Measurements from ENCODE around the gene MRPL36.
A peak's percentile ranks its signal among the peaks of the same experiment; 100 is the strongest.

Gene MRPL36

DNA sequence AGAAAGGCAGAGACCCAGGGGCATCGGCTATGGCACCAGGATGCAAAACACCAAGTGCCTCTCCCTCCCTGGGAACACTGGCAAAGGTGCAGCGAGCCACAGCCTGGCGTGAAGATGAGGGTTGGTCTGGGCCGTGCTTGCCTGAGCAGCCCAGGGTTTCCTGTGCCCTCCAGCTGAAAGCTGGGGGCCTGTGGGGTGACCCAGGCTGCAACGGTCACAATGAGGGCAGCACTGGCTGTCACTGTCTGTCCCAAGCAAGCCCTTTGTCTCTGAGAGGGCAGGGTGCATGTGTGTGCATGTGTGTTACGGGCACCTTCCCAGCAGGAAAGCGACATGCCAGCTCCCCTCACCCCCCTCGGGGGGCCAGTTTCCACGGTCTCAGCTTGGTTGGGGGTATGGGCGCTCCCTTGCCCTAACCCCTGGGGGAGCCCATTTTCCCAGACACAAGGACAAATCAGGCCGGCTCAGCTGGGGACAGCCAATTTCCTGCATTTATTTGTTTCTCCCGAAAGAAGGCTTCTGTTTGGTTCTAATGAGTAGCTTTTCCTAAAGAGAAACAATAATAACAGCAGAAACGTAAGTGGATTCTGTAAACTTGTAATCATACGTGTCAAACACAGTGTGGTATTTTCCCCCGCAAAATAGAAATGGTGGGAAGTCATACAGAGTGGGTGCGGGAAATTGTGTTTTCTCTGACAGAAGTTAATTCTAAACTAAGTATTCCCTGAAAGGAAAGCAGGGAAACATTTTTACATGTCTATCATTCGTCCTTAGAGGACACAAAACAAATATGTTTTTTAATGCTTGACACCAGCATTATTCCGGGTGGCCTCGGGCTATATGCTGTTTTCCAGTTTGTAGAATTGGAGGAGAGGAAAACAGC lies 21.3 kb downstream of the MRPL36 start:
- FAIRE-seq (no peak), DNase-seq (ENCODE audit: insufficient read length, low spot score) (no peak)
- TF ChIP-seq POU2F2 (IDR thresholded peaks at IDR 0.05; ENCODE audit: low read depth, low read length): no peak
- no peak for TF ChIP-seq SPI1 (IDR thresholded peaks at IDR 0.05; ENCODE audit: low read depth, low read length)
- no peak for TF ChIP-seq POLR2A (IDR thresholded peaks at IDR 0.05; ENCODE audit: low read depth, low read length)
- TF ChIP-seq PAX5 (IDR thresholded peaks at IDR 0.05; ENCODE audit: insufficient read depth, low read length, severe bottlenecking): no peak
- no peak for TF ChIP-seq POLR2AphosphoS5 (IDR thresholded peaks at IDR 0.05; ENCODE audit: low read depth, low read length)
- TF ChIP-seq TAF1 (IDR thresholded peaks at IDR 0.05; ENCODE audit: low read depth, low read length): no peak

DNA sequence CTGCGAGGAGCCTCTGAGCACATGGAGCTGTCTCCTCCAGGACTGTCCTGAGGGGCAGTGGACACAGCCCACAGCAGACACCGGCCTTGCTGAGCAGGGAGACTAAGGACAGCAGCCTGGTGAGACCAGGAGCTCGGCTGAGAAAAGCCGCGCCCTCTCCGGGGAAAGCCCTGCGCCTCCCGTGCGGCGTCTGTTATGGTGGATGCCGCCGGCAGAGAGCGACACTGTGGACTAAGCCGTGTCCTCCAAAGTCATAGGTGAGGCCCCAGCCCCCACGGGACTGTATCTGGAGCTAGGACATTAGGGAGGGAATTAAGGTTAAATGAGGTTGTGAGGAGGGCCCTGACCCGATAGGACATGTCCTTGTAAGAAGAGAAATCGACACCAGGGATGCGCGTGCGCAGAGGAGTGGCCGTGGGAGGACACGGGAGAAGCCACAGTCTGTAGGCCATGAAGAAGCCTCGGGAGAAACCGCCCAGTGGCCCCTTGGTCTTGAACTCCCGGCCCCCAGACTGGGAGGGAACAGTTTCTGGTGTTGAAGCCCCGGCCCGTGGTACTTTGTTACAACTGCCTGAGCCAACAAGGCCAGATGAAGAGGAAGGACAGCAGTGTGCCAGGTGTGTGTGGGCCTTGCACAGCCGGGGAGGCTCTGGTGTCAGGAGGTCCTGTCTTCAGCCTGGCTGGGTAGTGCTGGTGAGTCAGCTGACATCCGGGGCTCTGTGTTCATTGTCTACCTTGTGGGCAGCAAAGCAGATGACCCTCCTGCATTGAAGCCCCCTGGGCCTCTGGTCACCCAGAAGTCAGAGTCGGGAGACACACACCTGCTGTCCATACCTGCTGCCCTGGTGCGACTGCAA lies 22.1 kb downstream of the MRPL36 start:
- TF ChIP-seq PAX5 (IDR thresholded peaks at IDR 0.05; ENCODE audit: insufficient read depth, low read length, severe bottlenecking) (no peak), SPI1 (IDR thresholded peaks at IDR 0.05; ENCODE audit: low read depth, low read length) (no peak), POLR2A (IDR thresholded peaks at IDR 0.05; ENCODE audit: low read depth, low read length) (no peak), POLR2AphosphoS5 (IDR thresholded peaks at IDR 0.05; ENCODE audit: low read depth, low read length) (no peak), POU2F2 (IDR thresholded peaks at IDR 0.05; ENCODE audit: low read depth, low read length) (no peak), TAF1 (IDR thresholded peaks at IDR 0.05; ENCODE audit: low read depth, low read length) (no peak)
- DNase-seq (ENCODE audit: insufficient read length, low spot score): no peak
- no peak for FAIRE-seq

DNA sequence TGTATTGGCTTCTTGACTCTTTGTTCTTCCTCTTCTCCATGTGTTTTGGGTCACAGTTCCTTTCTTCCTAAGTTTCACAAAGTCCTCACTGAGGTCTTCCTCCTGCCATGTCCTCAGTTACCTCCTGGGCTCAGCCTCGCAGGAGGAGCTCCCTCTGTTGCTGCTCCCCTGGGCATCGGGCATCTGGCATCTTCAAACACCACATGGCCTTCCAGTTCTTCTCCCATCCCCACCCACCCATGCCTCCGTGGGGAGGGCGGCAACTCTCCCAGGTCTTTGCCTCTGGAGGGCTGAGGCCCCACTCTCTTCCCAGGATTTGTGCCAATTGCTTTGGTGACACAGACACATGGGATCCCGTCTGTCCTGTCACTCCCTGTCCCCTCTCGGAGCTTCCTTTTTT lies 22.8 kb downstream of the MRPL36 start:
- no peak for DNase-seq (ENCODE audit: insufficient read length, low spot score)

DNA sequence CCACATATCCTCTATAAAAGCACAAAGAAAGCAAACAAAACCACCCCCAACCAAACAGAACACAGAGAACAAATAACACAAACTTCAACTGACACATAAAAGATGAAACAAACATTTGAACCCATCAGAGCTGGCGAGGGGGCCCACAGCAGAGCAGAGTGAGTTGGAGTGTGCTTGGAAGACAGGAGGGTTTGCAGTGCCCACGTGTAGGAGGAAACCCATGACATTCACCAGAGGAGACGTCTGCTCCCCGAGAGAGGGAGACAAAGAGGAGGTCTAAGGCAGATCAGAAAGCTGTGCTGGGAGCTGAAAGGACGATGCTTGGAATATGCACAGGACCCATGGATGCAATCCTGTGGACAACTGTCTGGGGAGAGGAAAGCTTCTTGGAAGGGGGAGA lies 27.0 kb downstream of the MRPL36 start:
- DNase-seq (ENCODE audit: insufficient read length, low spot score): no peak
- peak; percentile 33 for FAIRE-seq
- no peak for TF ChIP-seq SPI1 (IDR thresholded peaks at IDR 0.05; ENCODE audit: low read depth, low read length)

More for the DNA sequence above, 22.8 kb downstream of the MRPL36 start:
- no peak for FAIRE-seq
- no peak for TF ChIP-seq POLR2A (IDR thresholded peaks at IDR 0.05; ENCODE audit: low read depth, low read length)

DNA sequence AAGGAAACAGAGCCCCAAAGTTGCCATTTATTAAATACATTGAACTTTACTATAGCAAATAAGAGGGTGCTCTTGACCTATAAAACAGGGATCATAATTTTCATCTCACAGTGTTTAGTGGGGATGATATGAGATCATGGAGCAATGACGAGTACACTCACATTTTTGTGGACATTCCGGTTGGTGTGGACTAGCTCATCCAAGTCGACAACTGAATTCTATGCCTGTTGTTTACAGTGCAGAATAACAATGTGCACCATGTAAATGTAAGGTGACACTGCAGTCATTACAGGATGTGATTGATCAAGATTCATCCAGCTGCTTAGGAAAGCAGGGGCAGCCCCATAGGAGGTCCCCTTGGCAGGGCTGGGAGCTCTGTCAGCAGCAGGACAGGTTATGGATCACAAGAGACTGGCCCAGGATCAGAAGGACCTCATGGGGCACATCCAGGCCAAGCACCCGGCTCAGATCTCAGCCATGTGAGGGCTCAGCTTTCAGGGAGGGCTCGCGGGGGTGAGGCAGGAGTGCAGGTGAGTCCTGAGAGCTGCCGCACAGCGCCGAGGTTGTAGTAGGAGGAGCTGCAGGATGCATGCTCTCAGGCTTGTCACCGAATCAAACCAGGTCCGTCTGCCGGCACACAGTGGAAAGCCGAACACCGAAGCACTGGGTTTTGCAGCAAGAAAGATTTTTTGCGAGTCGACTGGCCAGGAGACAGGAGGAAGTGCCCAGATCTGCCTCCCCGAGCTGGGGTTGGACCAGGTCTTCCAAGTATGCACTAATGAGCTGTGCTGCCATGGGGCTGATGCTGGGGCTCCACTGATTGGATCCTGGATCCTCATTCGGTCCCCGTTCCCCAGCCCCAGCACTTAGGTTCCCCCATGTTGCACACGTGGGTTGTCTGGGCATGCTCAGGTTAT lies 28.2 kb downstream of the MRPL36 start:
- TF ChIP-seq POU2F2 (IDR thresholded peaks at IDR 0.05; ENCODE audit: low read depth, low read length) (no peak), POLR2A (IDR thresholded peaks at IDR 0.05; ENCODE audit: low read depth, low read length) (no peak), PAX5 (IDR thresholded peaks at IDR 0.05; ENCODE audit: insufficient read depth, low read length, severe bottlenecking) (no peak), POLR2AphosphoS5 (IDR thresholded peaks at IDR 0.05; ENCODE audit: low read depth, low read length) (no peak), SPI1 (IDR thresholded peaks at IDR 0.05; ENCODE audit: low read depth, low read length) (no peak), TAF1 (IDR thresholded peaks at IDR 0.05; ENCODE audit: low read depth, low read length) (no peak)
- FAIRE-seq (no peak), DNase-seq (ENCODE audit: insufficient read length, low spot score) (no peak)

DNA sequence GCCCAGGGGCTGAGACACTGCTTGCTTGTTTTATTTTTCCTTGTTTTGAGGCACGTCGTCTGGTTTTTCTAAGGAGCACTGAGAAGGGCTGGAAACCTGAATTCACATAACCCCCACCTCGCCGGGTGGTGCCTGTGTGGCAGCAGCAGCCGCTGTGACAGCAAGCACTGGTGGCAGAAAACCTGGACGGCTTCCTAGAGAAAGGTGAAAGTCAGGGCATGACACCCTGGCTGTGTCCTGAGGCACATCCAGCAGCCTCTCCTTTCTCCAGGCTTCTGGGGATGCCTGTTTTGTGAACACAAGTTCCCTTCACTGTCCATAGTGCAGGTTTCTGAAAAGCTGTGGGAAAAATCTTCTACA lies 29.2 kb downstream of the MRPL36 start:
- DNase-seq (ENCODE audit: insufficient read length, low spot score): no peak
- TF ChIP-seq POLR2A (IDR thresholded peaks at IDR 0.05; ENCODE audit: low read depth, low read length): no peak
- no peak for TF ChIP-seq POLR2AphosphoS5 (IDR thresholded peaks at IDR 0.05; ENCODE audit: low read depth, low read length)
- no peak for TF ChIP-seq SPI1 (IDR thresholded peaks at IDR 0.05; ENCODE audit: low read depth, low read length)
- no peak for TF ChIP-seq PAX5 (IDR thresholded peaks at IDR 0.05; ENCODE audit: insufficient read depth, low read length, severe bottlenecking)
- no peak for TF ChIP-seq TAF1 (IDR thresholded peaks at IDR 0.05; ENCODE audit: low read depth, low read length)
- TF ChIP-seq POU2F2 (IDR thresholded peaks at IDR 0.05; ENCODE audit: low read depth, low read length): no peak
- no peak for FAIRE-seq

DNA sequence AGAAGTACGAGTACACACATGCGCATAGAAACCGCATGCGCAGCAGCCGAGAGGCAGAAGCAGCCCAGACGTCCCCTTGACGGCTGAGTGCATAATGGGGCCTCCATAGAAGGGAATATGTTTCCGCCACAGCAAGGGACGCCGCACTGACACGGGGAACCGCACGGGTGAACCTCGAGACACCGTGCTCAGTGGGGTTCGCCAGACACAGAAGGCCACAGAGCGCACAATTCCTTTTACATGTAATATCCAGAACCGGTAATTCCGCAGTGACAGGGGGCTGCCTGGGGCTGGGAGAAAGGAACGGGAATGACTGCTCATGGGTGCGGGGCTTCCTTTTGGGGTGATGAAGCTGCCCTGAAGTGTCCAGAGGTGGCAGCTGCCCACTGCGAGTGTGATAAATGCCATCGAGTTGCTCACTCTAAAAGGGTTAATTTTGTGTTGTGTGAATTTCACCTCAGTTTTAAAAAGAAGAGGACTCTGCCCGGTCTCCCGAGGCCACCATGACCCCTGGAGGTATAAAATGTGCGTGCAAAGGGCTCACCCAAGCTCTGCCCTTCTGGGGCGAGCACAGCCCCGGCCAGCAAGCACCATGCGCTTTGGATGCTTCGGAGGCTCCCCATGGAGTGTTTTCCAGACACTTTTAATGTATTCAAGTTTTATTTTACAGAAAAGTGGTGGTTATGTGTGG lies 29.7 kb downstream of the MRPL36 start:
- DNase-seq (ENCODE audit: insufficient read length, low spot score) (no peak), FAIRE-seq (no peak)
- TF ChIP-seq PAX5 (IDR thresholded peaks at IDR 0.05; ENCODE audit: insufficient read depth, low read length, severe bottlenecking) (no peak), POU2F2 (IDR thresholded peaks at IDR 0.05; ENCODE audit: low read depth, low read length) (no peak), SPI1 (IDR thresholded peaks at IDR 0.05; ENCODE audit: low read depth, low read length) (no peak), TAF1 (IDR thresholded peaks at IDR 0.05; ENCODE audit: low read depth, low read length) (no peak), POLR2AphosphoS5 (IDR thresholded peaks at IDR 0.05; ENCODE audit: low read depth, low read length) (no peak), POLR2A (IDR thresholded peaks at IDR 0.05; ENCODE audit: low read depth, low read length) (no peak)

DNA sequence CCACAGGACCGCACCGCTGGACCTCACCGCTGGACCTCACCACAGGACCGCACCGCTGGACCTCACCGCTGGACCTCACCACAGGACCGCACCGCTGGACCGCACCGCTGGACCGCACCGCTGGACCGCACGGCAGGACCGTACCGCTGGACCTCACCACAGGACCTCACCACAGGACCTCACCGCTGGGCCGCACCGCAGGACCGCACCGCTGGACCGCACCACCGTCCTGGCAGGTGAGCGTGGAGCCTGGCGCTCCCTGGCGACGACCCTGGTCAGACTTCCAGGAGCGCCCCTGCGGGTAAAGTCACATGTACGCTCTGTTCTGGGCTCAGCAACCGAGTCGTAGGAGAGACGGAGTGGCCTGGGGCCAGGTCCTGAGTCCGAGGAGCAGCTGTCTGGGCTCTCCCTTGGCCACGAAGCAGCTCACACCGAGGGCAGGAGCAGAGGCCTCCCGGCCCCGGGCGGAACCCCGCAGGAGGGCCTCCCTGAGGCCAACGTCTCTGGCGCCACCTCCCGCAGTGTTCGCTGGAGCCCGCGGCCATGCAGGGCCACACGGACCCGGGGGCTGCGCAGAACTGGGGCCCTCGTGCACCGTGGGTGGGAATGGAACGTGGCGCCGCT lies 30.5 kb downstream of the MRPL36 start:
- DNase-seq (ENCODE audit: insufficient read length, low spot score): no peak
- FAIRE-seq: no peak
- TF ChIP-seq POU2F2 (IDR thresholded peaks at IDR 0.05; ENCODE audit: low read depth, low read length): no peak
- no peak for TF ChIP-seq SPI1 (IDR thresholded peaks at IDR 0.05; ENCODE audit: low read depth, low read length)
- no peak for TF ChIP-seq POLR2AphosphoS5 (IDR thresholded peaks at IDR 0.05; ENCODE audit: low read depth, low read length)
